ENCODE data around the gene ADAMTSL1.

GRCh38 chr9:18516965-18517364, 43.0 kb downstream of the ADAMTSL1 start:
- no peak for TF ChIP-seq POLR2A (IDR thresholded peaks at IDR 0.05)
- TF ChIP-seq, protein P1, sequence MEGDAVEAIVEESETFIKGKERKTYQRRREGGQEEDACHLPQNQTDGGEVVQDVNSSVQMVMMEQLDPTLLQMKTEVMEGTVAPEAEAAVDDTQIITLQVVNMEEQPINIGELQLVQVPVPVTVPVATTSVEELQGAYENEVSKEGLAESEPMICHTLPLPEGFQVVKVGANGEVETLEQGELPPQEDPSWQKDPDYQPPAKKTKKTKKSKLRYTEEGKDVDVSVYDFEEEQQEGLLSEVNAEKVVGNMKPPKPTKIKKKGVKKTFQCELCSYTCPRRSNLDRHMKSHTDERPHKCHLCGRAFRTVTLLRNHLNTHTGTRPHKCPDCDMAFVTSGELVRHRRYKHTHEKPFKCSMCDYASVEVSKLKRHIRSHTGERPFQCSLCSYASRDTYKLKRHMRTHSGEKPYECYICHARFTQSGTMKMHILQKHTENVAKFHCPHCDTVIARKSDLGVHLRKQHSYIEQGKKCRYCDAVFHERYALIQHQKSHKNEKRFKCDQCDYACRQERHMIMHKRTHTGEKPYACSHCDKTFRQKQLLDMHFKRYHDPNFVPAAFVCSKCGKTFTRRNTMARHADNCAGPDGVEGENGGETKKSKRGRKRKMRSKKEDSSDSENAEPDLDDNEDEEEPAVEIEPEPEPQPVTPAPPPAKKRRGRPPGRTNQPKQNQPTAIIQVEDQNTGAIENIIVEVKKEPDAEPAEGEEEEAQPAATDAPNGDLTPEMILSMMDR (IDR thresholded peaks at IDR 0.05) = no peak
